KBM-7 (cell line): ENCODE measurements around the gene CABP2.
"Not testable (repeated sequence)": the region's sequence is repeated elsewhere in the genome, so short reads cannot be mapped to it uniquely, and the experiment has no call there.

Experiments
- DNase-seq: peaks from one replicate; pipeline ENCODE4 v3.0.0-alpha.2; 2015
- in situ Hi-C: fragments of 300-500 bp; cut with MboI; formaldehyde crosslinking; loops from 2 replicates; pipeline ENCODE4 v1.14.3; 2020; ENCODE audit warnings: low sequenced_read_pairs, low pct_unique_long_range_greater_than_20kb, mixed read lengths

Gene CABP2

GRCh38 chr11:67499808-67500483, 23.3 kb downstream of the CABP2 start:
- no peak for DNase-seq
- in situ Hi-C loops: no loop called here

GRCh38 chr11:67498544-67498972, 24.7 kb downstream of the CABP2 start:
- DNase-seq: no peak
- in situ Hi-C loops: no loop called here

GRCh38 chr11:67497656-67498291, 25.5 kb downstream of the CABP2 start:
- DNase-seq: no peak
- in situ Hi-C loops: no loop called here

GRCh38 chr11:67496113-67496512, 27.1 kb downstream of the CABP2 start:
- in situ Hi-C loops: no loop called here
- DNase-seq: no peak

- in situ Hi-C loops: no loop called here
- no peak for DNase-seq
Observed at GRCh38 chr11:67495234-67496005, 27.8 kb downstream of the CABP2 start.

GRCh38 chr11:67494371-67495233, 28.6 kb downstream of the CABP2 start:
- in situ Hi-C loops: no loop called here
- DNase-seq: no peak

GRCh38 chr11:67493548-67494370, 29.5 kb downstream of the CABP2 start:
- DNase-seq: no peak
- in situ Hi-C loops: no loop called here

- DNase-seq: no peak
- in situ Hi-C loops: no loop called here
Observed at GRCh38 chr11:67492801-67493547, 30.3 kb downstream of the CABP2 start.

GRCh38 chr11:67492069-67492727, 31.0 kb downstream of the CABP2 start:
- no peak for DNase-seq

GRCh38 chr11:67491276-67492068, 31.8 kb downstream of the CABP2 start:
- in situ Hi-C loops: no loop called here
- no peak for DNase-seq

More at GRCh38 chr11:67492069-67492727, 31.0 kb downstream of the CABP2 start:
- in situ Hi-C loops: no loop called here

- DNase-seq: no peak
- in situ Hi-C loops: no loop called here
Observed at GRCh38 chr11:67490727-67491065, 32.5 kb downstream of the CABP2 start.

GRCh38 chr11:67489885-67490726, 33.1 kb downstream of the CABP2 start:
- in situ Hi-C loops: no loop called here
- DNase-seq: no peak

GRCh38 chr11:67489203-67489884, 33.9 kb downstream of the CABP2 start:
- no peak for DNase-seq
- in situ Hi-C loops: no loop called here

GRCh38 chr11:67486481-67487195, 36.6 kb downstream of the CABP2 start:
- in situ Hi-C loops: no loop called here
- no peak for DNase-seq

- DNase-seq: not testable (repeated sequence)
Observed at GRCh38 chr11:67485873-67486361, 37.3 kb downstream of the CABP2 start.

More at GRCh38 chr11:67485873-67486361, 37.3 kb downstream of the CABP2 start:
- in situ Hi-C loops: not testable (repeated sequence)
